ENCODE data around the gene AKT2.

The AKT2 gene

GRCh38 chr19:40298026-40298425 is 12.9 kb upstream of the AKT2 start:
- DNase-seq, result no peak

GRCh38 chr19:40294560-40294959 is 9.4 kb upstream of the AKT2 start:
- DNase-seq, result no peak

GRCh38 chr19:40286971-40287421 is 1.9 kb upstream of the AKT2 start:
- DNase-seq, result no peak

GRCh38 chr19:40286235-40286970 is 1.3 kb upstream of the AKT2 start:
- DNase-seq, result no peak

- DNase-seq, result peak; percentile 100
These were observed 449 bp upstream of the AKT2 start for GRCh38 chr19:40285353-40286234.

- DNase-seq, result no peak
These were observed 969 bp downstream of the AKT2 start for GRCh38 chr19:40284251-40284500.

- DNase-seq, result no peak
These were observed 1.5 kb downstream of the AKT2 start for GRCh38 chr19:40283414-40284250.

GRCh38 chr19:40282920-40283319 is 2.2 kb downstream of the AKT2 start:
- DNase-seq, result no peak

GRCh38 chr19:40282209-40282580 is 3.0 kb downstream of the AKT2 start:
- DNase-seq, result no peak

- peak; percentile 13 for DNase-seq
These were observed 3.5 kb downstream of the AKT2 start for GRCh38 chr19:40281381-40282208.

- no peak for DNase-seq
These were observed 4.4 kb downstream of the AKT2 start for GRCh38 chr19:40280608-40281221.

- DNase-seq, result no peak
These were observed 5.2 kb downstream of the AKT2 start for GRCh38 chr19:40279761-40280607.

GRCh38 chr19:40279120-40279551 is 6.0 kb downstream of the AKT2 start:
- DNase-seq, result no peak

GRCh38 chr19:40278361-40279035 is 6.6 kb downstream of the AKT2 start:
- DNase-seq, result no peak

- no peak for DNase-seq
These were observed 7.6 kb downstream of the AKT2 start for GRCh38 chr19:40277356-40278059.

- peak; percentile 88 for DNase-seq
These were observed 10.3 kb downstream of the AKT2 start for GRCh38 chr19:40274585-40275544.

GRCh38 chr19:40273469-40274360 is 11.4 kb downstream of the AKT2 start:
- no peak for DNase-seq

GRCh38 chr19:40272261-40272660 is 12.9 kb downstream of the AKT2 start:
- DNase-seq, result no peak

Measured in NCI-H524 treated with DMSO at 0.1 percent for 48 hours (cell line).